Fibroblast of pulmonary artery (primary cell): Measurements from ENCODE around the gene XIST.

Experiments
- DNase-seq: peaks from one replicate; pipeline ENCODE4 v3.0.0-alpha.2; 2010; ENCODE audit warnings: low read depth
- H3K4me3 ChIP-seq: replicated peaks from 2 replicates; pipeline ENCODE4 v1.5.1; 2011; ENCODE audit warnings: low read depth, mild to moderate bottlenecking, control low read depth, low read length, moderate library complexity
- TF ChIP-seq, protein P1 (sequence below): IDR thresholded peaks from 2 replicates; pipeline ENCODE4 v1.5.1; 2011; ENCODE audit warnings: mild to moderate bottlenecking, control low read depth, low read length, inconsistent platforms; ENCODE audit errors: missing control alignments

XIST gene

DNA sequence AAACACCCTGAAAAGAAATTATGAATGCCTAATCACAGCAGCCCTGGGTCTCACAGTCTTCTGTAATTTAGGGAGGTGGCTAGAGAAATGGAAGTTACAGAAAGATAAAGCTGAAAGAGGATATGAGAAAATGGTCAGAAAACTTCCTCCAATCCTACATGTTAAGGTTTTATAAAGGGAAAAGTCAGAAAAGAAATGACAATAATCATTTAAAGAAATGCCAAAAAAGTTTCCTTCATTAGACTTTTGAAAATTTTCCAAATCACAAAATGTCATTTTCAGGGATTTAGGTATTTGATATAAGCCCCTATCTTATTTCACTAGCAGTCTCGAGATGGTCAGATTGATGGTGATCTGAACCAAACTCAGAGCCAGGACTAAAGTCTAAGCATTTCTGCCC is 13.4 kb downstream of the XIST start:
- DNase-seq = no peak
- H3K4me3 ChIP-seq = no peak overlapping the region
- TF ChIP-seq, protein P1, sequence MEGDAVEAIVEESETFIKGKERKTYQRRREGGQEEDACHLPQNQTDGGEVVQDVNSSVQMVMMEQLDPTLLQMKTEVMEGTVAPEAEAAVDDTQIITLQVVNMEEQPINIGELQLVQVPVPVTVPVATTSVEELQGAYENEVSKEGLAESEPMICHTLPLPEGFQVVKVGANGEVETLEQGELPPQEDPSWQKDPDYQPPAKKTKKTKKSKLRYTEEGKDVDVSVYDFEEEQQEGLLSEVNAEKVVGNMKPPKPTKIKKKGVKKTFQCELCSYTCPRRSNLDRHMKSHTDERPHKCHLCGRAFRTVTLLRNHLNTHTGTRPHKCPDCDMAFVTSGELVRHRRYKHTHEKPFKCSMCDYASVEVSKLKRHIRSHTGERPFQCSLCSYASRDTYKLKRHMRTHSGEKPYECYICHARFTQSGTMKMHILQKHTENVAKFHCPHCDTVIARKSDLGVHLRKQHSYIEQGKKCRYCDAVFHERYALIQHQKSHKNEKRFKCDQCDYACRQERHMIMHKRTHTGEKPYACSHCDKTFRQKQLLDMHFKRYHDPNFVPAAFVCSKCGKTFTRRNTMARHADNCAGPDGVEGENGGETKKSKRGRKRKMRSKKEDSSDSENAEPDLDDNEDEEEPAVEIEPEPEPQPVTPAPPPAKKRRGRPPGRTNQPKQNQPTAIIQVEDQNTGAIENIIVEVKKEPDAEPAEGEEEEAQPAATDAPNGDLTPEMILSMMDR = no peak

DNA sequence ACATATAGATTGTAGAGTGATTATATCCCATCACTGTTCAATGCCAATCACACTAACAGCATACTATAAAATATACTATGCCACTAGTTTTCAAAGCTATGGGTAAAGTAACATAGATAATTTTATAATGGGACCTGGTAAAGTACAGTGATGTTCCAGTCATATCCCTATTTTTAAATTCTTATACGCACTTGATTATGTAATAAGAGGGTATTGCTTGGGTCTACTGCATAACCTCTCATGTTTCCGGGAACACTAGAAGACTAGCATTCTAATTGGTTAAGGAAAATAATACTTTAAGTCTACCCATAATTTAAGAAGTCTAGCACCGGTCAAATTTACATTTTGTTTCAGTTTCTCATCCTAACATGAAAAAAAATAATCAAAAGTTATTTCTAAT is 14.4 kb downstream of the XIST start:
- TF ChIP-seq, protein P1 = no peak
- no peak for DNase-seq
- H3K4me3 ChIP-seq = no peak overlapping the region

DNA sequence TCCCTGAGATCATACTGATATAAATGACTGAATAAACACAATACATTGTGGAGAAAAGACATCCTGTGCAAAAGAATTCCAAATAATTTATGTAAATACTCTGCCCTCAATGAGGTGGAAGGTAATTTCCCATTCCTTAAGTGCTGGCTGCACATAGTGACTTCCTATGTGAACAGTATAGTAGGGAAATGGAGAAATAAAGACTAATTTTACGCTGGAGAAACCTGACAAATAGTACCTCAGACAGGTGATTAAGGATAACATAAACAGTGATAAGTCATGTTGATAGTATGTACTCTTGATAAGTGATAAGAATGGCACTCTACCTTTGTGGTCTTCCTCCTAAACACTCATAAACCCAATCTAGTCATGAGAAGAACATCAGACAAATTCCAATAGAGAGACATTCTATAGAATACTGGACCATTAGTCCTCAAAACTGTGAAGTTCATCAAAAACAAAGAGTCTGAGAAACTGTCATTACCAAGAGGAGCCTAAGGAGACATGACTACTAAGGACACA is 15.5 kb downstream of the XIST start:
- no peak for DNase-seq
- no peak overlapping the region for H3K4me3 ChIP-seq
- TF ChIP-seq, protein P1 = no peak

DNA sequence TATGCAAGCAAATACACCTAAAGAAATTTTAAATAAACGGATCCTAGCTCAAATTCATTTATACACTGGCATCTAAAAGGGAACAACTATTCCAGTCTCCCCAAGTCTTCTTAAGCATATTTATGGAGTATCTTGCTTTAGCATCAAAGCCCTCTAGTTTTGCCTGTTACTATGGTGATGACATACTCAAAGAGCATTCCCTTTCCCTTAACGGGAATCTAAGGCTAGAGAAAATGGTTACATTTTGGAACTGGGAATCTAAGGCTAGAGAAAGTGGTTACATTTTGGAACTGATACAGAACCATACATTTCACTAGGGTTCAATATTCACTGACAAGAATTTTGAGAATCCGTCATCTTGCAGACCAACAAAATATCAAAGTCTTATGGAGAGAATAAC is 18.3 kb downstream of the XIST start:
- no peak for DNase-seq
- TF ChIP-seq, protein P1 = no peak
- no peak overlapping the region for H3K4me3 ChIP-seq

DNA sequence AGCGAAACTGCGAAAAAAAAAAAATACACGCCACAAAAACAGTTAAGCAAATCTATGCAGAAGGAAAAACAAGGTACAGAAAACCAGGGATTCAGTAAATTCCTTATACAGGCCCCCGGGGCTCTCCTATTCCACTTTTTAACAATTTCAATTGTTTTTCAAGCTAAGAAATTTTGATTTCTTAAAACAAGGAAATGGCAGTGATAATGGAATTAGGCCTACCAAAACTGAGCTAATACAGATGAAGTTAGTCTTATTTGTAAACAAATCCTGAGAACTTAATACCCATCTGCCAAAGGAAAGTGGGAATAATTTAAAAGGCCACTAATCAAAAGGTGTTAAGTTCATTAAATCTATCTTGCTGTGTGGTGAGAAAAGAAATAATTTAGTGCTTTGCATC is 20.2 kb downstream of the XIST start:
- no peak for DNase-seq
- no peak overlapping the region for H3K4me3 ChIP-seq
- TF ChIP-seq, protein P1 = no peak

DNA sequence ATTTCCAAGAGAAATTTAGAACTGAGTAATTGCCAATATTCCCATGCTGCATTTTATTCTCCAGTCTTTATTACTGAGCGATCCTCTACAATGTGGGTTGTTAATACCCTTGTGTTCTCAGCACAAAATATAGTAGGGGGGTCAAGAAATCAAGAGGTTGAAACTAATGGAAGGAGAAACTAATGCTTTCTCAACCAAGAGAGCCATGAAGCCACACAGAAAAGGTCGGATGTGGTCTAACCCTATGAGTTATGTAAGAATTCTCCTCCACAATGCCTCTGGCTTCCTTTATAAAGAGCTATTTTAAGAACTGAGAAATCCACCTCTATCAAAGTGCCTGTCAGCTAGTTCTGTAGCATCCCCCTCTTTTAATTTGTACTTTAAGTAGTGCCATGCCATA is 21.0 kb downstream of the XIST start:
- no peak overlapping the region for H3K4me3 ChIP-seq
- DNase-seq = no peak
- TF ChIP-seq, protein P1 = no peak
